ENCODE results near the gene ACIN1.

DNA sequence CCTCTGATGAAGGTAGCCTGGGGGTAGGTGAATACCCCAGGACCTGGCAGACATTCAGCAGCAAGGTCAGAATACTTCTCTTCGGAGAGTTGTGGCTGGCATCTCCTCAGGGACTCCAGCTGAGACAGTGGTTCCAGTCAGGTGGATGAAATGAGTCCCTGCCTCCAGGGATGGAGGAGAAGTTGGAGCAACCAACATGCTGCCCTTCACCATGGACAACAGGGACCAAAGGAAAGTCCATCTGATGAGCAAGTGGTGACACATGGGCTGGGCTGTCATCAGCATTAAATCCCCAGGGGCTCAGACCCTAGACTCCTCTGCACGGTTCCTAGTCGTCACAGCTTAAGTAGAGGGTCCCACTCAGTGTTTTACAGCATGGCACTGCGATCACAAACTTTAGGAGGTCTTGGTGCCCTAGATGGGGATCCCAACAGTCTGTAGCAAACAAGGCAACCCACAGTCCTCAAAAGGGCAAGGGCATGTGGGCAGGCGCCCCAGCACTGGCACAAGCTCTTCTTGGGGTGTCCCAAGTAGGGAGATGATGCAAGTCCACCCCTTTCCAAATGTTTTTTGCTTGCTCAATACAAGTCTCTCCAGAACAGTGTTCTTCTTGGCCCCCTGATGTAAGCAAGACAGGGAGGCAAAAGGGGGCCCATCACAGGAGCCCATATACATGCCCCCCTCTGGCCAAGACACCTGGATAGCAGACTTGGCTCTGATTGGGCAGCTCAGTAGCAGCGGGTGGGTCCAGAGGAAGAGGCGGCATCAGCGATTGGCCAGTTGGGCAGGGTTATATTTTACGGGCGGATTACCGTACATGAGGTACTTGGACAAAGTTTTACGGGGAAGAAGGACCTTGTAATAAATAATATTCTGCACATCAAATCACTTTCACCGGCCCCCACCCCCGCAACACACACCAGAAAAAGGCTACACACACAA is 26.8 kb downstream of the ACIN1 start:
- TF ChIP-seq HDAC6 (IDR thresholded peaks at IDR 0.05; ENCODE audit: low read depth, low read length) = no peak
- TF ChIP-seq TCF12 (IDR thresholded peaks at IDR 0.05; ENCODE audit: low read depth, low read length) = no peak
- no peak for TF ChIP-seq JUND (IDR thresholded peaks at IDR 0.05; ENCODE audit: low read length)
- no peak for TF ChIP-seq EP300 (IDR thresholded peaks at IDR 0.05; ENCODE audit: borderline replicate concordance in 1 of 2, low read depth in 2 of 2, low read length in 2 of 2)
